G401 (cell line): ENCODE results near the gene CIAPIN1. TPM values are rescaled to one million over a fixed set of nuclear protein-coding genes. Genes with fewer than 3 reads are reported as not detected.
A peak's percentile ranks its signal among the peaks of the same experiment; 100 is the strongest.

Experiments used
- DNase-seq: peaks from one replicate; pipeline ENCODE4 v3.0.0-alpha.2; 2015; ENCODE audit warnings: low spot score
- in situ Hi-C: cut with HindIII; loops from 2 replicates; pipeline ENCODE4 v1.10.0; 2016; ENCODE audit warnings: low sequenced_read_pairs, mixed read lengths
- total RNA-seq: library from RNA; depleted of rRNA; stranded (reverse); fragments of >200 nt; shearing (Covaris generic); gene quantifications from 2 replicates; pipeline ENCODE4 v1.2.3, GENCODE V29; 2014; rRNA removed

CIAPIN1 gene
- total RNA-seq, result 152 and 156 TPM in 2 replicates

DNA sequence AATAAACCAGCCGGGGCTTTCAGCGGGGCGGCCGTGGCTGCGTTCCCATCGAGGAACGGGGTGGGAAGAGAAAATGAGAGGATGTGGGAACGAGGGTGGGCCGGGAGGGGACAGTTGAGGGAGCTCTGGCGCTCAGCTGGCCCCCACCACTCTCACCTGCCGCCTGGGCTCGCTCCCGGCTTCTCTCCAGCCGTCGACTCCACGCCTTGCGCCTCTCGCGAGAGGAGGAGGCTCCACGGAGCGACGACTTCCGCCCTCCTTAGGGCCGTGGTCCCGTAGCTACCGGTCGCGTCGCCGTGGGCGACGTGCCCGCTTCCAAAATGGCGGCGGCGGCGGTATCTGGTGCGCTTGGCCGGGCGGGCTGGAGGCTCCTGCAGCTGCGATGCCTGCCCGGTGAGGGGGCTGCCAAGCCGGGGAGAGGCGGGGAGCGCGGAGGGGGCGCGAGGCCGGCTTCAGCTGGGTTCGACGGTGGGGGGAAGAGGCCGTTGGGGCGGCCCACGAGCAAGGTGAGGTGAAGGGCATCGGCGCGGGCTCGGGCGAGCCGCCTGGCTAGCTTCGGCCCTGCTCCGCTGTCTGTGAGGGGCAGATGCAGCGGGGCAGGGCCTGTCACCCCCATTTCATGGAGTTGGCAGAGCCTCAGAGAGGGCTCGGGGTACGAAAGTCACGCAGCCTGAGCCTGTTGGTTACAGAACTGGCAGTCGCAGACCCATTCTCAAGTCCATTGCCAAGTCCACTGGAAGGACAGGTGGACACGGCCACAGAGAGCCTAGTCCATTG is at the start of gene CIAPIN1, which contains the start of gene COQ9:
Gene CIAPIN1 (minus strand): TSS at position 200 of the 777 bp plus-strand sequence. CDS start 6,457 bp downstream, outside the sequence.
Gene COQ9 (plus strand): TSS at position 294 of the 777 bp plus-strand sequence. CDS start 27 bp downstream, at position 321.
- DNase-seq, result peak; percentile 94
- in situ Hi-C loops, result no loop called here

DNA sequence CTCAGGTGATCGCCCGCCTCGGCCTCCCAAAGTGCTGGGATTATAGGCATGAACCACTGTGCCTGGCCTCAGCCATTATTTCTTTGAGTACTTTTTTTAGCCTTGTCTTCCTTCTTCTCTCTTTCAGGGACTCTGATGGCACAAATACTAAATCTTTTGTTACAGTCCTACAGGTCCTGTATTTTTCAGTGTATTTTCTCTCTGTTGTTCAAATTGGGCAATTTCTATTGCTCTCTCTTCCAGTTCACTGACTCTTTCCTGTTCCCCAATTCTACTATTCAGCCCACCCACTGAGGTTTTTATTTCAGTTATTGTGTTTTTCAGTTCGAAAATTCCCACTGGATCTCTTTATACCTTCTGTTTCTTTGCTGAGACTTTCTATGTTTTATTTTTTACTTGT is 46.6 kb upstream of the CIAPIN1 start:
- no peak for DNase-seq
- in situ Hi-C loops, result no loop called here

DNA sequence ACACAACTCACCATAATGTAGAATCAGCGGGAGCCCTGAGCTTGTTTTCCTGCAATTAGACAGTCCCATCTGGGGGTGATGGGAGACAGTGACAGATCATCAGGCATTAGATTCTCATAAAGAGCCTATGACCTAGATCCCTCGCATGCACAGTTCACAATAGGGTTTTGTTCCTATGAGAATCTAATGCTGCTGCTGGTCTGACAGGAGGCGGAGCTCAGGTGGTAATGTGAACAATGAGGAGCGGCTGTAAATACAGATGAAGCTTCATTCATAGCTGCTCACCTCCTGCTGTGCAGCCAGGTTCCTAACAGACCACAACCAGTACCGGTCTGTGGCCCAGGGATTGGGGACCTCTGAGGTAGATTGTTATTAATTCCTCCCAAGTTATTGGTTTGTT is 42.0 kb upstream of the CIAPIN1 start:
- no peak for DNase-seq
- in situ Hi-C loops, result no loop called here

GRCh38 chr16:57486858-57487834 is 40.0 kb upstream of the CIAPIN1 start:
- in situ Hi-C loops, result no loop called here

DNA sequence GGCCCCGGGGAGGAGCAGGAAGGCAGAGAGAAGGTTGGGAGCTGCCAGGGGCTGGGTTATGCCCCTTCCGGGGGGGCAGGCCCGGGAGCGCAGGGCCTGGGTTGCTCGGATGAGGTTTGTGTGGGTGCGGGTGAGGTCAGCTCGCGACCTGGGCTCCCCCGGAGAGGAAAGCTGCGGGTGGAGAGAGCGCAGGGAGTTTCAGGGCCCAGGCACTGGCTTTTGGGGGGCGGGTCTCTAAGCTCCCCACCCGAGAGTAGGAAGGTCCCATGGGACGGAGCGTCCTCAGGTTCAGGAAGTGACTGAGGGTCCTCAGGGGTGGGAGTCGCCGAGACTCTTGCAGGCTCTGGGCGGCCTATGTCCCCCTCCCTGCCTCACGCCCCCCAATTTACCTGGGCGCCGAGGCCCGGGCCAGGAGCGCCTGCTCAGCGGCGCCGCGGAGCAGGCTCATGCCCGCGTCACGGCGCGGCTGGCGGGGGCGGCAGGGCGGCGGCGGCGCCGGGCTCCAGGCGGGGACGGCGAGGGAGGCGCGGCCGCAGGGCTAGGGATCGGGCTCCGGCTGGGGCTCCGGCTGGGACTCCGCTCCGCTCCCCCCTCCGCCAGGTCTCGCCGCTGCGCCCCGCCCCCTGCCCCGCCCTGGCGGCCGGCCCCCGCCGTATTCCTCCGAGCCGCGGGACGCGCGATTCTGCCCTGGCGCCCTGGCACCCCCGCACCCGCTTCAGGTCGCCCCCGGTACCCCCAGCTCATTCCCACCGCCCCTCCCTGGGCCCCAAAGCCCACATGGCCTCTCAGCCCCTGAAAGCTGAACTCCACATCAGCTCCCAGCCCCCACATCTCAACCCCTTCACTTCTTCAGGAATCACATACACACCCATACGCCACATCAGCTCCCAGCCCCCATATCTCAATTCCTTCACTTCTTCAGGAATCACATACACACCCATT is 39.0 kb upstream of the CIAPIN1 start, which contains the start of gene DOK4:
Gene DOK4 (minus strand): TSS at position 578 of the 942 bp plus-strand sequence. CDS start 6,986 bp downstream, outside the sequence.
- peak; percentile 81 for DNase-seq
- in situ Hi-C loops, result no loop called here

More at GRCh38 chr16:57486858-57487834, 40.0 kb upstream of the CIAPIN1 start:
- no peak for DNase-seq

DNA sequence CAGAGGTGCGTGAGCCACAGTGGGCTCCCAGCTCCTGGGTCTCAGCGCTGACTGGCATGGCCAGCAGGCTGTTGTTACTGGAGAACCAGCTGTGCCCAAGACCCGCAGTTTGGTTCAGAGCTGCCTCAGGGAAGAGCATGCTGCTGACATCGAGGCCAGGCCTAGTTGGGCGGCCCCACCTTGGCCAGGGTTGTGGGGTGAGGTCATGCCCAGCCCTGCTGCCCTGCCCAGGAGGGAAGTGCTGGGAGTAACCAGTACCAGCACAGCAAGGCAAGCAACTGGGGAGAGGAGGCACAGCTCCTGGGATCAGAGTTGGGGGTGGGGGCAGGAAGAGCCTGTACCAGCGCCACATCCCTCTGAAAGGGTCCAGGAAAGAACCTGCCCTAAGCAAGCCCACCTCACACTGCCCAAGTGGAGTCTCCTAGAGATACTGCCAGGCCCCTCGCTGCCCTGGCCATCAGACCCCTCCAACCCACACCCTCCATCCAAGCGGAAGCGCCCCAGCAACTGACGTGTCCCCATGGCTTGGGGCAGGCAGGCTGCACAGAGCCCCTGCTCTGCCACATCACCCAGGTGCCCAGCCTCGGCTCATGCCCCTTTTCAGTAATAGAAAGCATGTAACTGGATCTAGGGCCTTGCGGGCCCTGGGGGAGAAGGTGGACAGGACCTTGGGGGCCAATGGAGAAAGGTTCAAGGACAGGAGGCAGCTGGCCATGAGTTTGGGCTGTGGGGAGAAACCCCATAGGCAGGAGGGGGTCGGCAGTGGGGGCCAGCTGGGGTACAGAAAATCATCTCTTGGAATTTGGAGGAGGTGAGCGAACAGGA is 38.1 kb upstream of the CIAPIN1 start:
- no peak for DNase-seq
- in situ Hi-C loops, result no loop called here

DNA sequence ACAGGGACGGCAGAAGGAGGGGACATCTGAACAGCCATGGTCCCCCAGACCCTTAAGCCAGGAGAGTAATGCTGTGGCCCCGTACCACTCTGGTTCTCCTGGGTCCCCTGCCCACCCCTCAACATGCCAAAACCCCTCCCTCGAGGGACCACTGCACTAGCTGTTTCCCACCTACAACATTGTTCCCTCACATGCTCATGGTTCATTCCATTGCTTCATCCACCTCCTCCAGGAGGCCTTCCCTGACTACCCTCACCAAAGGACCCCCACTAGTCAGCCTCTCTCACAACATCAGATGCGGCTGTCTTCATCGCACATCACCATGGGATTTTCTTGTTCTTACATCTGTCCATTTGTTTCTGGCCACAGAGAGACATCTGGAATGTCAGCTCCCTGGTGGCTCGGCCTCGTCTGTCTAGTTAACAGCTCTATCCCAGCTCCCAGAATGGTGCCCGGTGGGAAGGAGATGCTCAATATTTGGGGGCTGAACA is 37.4 kb upstream of the CIAPIN1 start:
- in situ Hi-C loops, result no loop called here
- no peak for DNase-seq

DNA sequence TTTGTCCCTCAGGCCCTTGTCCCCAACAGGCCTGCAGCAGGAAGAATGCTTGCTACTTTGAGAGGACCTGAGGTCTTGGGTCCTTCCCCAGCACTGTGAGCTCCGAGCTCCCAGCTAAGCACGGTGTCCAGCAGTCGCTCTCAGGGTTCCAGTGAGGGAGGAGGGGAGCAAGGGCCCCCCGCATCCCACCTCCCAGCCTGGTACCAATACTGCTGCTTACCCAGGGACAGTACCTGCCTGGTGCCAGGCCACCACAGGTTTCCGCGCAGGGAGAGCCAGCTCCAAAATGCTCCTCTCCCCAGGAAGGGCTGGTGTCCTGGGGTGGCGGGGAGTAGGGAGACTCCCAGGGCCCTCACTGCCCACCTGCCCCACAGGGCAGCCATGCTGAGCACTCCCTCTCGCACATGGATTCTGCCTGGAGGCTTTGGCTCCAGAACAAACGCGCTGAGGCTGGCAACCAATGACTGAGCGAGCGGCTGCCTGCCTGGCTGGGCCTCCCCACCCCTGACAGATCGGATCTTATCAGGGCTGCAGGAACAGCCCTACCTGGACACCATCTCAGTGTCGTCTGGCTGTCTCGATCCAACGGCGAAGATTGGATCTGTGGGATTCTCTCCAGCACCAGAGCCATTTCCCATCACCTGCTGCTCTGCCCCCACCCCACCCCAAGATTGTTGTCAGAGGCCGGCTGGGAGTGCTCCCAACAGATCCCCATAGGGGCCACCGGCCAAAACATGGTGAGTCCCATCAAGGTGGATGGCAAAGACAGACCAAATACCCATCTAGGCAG is 36.7 kb upstream of the CIAPIN1 start:
- in situ Hi-C loops, result no loop called here
- DNase-seq, result peak; percentile 92

DNA sequence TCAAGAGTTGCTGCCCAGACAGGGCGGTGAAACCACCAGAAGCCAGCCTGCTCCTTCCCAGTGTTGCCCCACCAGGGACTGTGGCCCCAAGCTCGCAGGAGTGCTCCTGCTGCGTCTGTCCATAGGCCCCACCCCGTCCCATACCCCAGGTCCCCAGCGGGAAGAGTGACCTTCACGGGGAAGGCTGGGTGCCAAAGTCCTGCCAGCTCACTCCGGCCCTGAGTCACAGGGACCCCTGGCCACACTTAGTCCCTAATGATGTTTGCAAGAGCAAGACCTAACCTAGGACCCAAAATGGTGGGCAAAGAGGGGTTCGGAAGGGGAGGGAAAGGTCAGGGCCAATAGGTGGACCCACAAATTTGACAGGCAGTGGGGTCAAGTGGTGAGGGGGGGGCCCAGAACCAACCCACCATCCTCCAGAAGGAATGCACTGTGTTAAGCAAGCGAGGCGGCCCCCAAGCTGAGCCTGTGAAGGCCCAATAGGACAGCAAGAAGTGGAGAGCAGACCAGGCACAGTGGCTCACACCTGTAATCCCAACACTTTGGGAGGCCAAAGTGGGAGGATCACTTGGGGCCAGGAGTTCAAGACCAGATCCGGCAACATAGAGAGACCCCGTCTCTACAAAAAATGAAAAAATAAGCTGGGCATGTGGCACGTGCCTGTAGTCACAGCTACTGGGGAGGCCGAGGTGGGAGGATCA is 35.8 kb upstream of the CIAPIN1 start:
- DNase-seq, result no peak
- in situ Hi-C loops, result no loop called here

- no peak for DNase-seq
- in situ Hi-C loops, result no loop called here
These were observed 34.2 kb upstream of the CIAPIN1 start for GRCh38 chr16:57481421-57481820.

- DNase-seq, result peak; percentile 80
- in situ Hi-C loops, result no loop called here
These were observed 33.6 kb upstream of the CIAPIN1 start for GRCh38 chr16:57480754-57481230.

DNA sequence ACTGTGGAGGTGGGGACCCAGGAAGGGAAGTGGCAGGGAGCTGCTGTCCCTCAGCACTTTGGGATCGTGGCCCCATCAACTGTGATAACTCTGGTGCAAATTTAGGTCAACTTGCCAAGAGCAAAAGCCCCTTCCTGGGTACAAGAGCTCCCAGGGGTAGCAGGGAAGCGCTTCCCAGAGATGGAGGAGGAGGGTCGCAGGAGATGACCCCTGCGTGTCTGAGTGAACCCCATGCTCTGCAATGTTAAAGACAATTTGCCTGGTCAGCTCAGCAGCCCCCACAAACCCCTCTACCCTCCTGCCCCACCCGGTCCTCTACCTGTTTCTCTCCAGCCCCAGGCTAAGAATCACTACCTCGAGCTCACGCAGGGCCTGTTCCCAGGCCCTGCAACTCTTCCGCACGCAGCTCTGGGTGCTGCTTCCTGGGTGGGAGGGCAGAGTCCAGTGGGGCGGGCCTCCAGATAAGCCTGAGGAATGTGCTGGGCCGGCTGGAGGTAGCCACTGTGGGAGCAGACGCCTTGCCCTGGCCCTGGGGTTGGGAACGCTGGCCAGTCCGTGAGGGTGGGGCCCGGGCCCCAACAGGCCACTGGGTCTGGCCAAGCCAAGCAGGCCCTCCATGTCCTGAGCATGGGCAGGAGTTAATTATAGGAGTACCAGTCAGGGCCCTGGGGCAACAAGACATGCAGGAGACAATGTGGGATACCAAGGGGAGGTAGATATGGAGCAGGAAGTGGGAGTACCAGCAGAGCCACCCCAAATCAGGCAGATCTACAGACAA is 33.0 kb upstream of the CIAPIN1 start:
- DNase-seq, result no peak
- in situ Hi-C loops, result no loop called here

- DNase-seq, result peak; percentile 79
- in situ Hi-C loops, result no loop called here
These were observed 32.2 kb upstream of the CIAPIN1 start for GRCh38 chr16:57479205-57479975.

DNA sequence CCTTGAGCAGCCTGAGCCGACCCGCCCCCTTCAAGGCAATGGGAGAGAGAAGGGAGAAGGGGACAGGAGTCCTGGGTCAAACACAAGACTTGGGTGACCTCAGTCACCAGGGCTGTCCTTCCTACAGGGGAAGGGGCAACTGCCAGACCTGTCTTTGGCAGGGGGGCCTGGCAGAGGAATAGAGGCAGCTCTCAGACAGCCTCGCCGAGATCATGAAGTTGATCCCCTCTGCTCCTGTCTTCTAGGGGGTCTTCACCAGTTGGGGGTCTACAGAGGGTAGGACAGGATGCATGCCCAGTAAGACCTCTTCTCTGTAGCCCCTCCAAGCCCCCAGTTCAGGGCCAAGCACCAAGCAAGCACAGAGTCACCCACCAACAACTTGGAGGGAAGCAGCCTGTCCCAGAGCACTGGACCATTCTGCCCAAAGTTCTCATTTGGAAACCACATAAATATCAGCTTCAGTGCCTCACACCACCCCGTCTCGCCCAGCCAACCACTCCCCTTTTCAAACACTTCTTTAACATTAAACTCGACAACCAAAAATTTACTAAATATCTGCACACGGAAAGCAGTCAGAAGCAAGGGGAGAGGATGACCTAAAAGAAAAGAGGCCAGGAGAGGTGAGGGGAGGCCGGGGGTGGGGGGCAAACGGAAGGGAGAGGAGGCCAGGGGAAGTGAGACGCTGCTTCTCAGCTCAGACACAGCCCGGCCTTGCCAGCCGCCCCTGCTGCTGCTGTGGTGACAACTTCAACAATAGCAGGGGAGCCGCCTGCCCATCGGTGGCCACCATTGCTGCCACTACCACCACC is 31.4 kb upstream of the CIAPIN1 start:
- in situ Hi-C loops, result no loop called here
- no peak for DNase-seq
